Measurements from ENCODE around the gene HOXB3. TPM values are rescaled to one million over a fixed set of nuclear protein-coding genes. Genes with fewer than 3 reads are reported as not detected.

The HOXB3 gene
- total and polyA plus RNA-seq, 2 of the 13 experiments (the other 11 are each of a cell fraction or from before 2014, with no cell fraction given) = not detected

GRCh38 chr17:48499735-48500434 is 90.2 kb downstream of the HOXB3 start:
- no peak for DNase-seq (ENCODE audit: low spot score)
- H4K20me1 ChIP-seq (ENCODE audit: insufficient read depth, low read length) = no peaks in the 10 kb centered on the region
- no peak for FAIRE-seq
- no peak for ATAC-seq
- H2AFZ ChIP-seq (ENCODE audit: low read length) = no peak overlapping the region
- in situ Hi-C loops (cut with HindIII; ENCODE audit: extremely low pct_ligation_motif_present, low pct_unique_long_range_greater_than_20kb) = no loop called here
- H3K79me2 ChIP-seq (ENCODE audit: insufficient read depth, low read length) = no peaks in the 10 kb centered on the region
- CTCF ChIA-PET (ENCODE audit: low intra/inter-chr PET ratio, low total read pairs) = no interaction called here
- POLR2A ChIA-PET = no interaction called here
- H3K9ac ChIP-seq (ENCODE audit: insufficient read depth, low read depth, low read length) = no peak overlapping the region
- 15% methylated on average over 5 of the region's 5 CpGs for WGBS (ENCODE audit: low lambda C conversion rate)
- intact Hi-C loops (cut with micrococcal nuclease; ENCODE audit: unreplicated experiment) = no loop called here
- TF ChIP-seq, protein P1, sequence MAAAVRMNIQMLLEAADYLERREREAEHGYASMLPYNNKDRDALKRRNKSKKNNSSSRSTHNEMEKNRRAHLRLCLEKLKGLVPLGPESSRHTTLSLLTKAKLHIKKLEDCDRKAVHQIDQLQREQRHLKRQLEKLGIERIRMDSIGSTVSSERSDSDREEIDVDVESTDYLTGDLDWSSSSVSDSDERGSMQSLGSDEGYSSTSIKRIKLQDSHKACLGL (CRISPR knock-in tag; IDR thresholded peaks at IDR 0.05) = no peak
- no peak for TF ChIP-seq ZNF234 (CRISPR knock-in tag; conservative IDR thresholded peaks at IDR 0.05)
- TF ChIP-seq ZBTB14 (CRISPR knock-in tag; IDR thresholded peaks at IDR 0.05) = no peak
- TF ChIP-seq MATR3 (CRISPR knock-in tag; IDR thresholded peaks at IDR 0.05) = no peak
- TF ChIP-seq ZNF556 (CRISPR knock-in tag; IDR thresholded peaks at IDR 0.05; ENCODE audit: borderline replicate concordance) = no peak
- no peak for TF ChIP-seq NFKB2 (CRISPR knock-in tag; IDR thresholded peaks at IDR 0.05; ENCODE audit: borderline replicate concordance)
- no peak for TF ChIP-seq RAD21 (CRISPR knock-in tag; IDR thresholded peaks at IDR 0.05)
- no peak for TF ChIP-seq MED13 (CRISPR knock-in tag; IDR thresholded peaks at IDR 0.05)
- TF ChIP-seq, protein P2, sequence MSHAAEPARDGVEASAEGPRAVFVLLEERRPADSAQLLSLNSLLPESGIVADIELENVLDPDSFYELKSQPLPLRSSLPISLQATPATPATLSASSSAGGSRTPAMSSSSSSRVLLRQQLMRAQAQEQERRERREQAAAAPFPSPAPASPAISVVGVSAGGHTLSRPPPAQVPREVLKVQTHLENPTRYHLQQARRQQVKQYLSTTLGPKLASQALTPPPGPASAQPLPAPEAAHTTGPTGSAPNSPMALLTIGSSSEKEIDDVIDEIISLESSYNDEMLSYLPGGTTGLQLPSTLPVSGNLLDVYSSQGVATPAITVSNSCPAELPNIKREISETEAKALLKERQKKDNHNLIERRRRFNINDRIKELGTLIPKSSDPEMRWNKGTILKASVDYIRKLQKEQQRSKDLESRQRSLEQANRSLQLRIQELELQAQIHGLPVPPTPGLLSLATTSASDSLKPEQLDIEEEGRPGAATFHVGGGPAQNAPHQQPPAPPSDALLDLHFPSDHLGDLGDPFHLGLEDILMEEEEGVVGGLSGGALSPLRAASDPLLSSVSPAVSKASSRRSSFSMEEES (CRISPR knock-in tag; IDR thresholded peaks at IDR 0.05) = no peak
- TF ChIP-seq NR3C1 (CRISPR knock-in tag; IDR thresholded peaks at IDR 0.05) = no peak
- TF ChIP-seq RFXAP (CRISPR knock-in tag; IDR thresholded peaks at IDR 0.05; ENCODE audit: borderline replicate concordance) = no peak
- TF ChIP-seq, protein P3, sequence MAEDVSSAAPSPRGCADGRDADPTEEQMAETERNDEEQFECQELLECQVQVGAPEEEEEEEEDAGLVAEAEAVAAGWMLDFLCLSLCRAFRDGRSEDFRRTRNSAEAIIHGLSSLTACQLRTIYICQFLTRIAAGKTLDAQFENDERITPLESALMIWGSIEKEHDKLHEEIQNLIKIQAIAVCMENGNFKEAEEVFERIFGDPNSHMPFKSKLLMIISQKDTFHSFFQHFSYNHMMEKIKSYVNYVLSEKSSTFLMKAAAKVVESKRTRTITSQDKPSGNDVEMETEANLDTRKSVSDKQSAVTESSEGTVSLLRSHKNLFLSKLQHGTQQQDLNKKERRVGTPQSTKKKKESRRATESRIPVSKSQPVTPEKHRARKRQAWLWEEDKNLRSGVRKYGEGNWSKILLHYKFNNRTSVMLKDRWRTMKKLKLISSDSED (CRISPR knock-in tag; IDR thresholded peaks at IDR 0.05) = no peak
- TF ChIP-seq MYNN (CRISPR knock-in tag; IDR thresholded peaks at IDR 0.05; ENCODE audit: low read depth) = no peak
- TF ChIP-seq PCBP2 (optimal IDR thresholded peaks at IDR 0.05; ENCODE audit: low read depth, low read length, poor library complexity, severe bottlenecking) = no peak
- no peak for TF ChIP-seq ZFYVE20 (CRISPR knock-in tag; IDR thresholded peaks at IDR 0.05; ENCODE audit: borderline replicate concordance, low read depth)
- no peak for TF ChIP-seq NR0B2 (CRISPR knock-in tag; IDR thresholded peaks at IDR 0.05)
- no peak for TF ChIP-seq RARG (CRISPR knock-in tag; IDR thresholded peaks at IDR 0.05; ENCODE audit: low read depth)
- no peak for TF ChIP-seq ZNF263 (CRISPR knock-in tag; IDR thresholded peaks at IDR 0.05)
- no peak for TF ChIP-seq PHF21A (CRISPR knock-in tag; IDR thresholded peaks at IDR 0.05)
- no peak overlapping the region for H3K4me2 ChIP-seq (ENCODE audit: low read depth, low read length)
- no peak overlapping the region for H3K27ac ChIP-seq (ENCODE audit: extremely low read length, insufficient read depth, low read length)
- no peaks in the 10 kb centered on the region for H3K4me1 ChIP-seq (ENCODE audit: insufficient read depth, low read length)
- H3K36me3 ChIP-seq (replicated peaks in 1 of 2; ENCODE audit: control insufficient read depth in 1 of 2, insufficient read depth in 2 of 2, low read length in 2 of 2) = no peaks in the 10 kb centered on the region
- no peaks in the 10 kb centered on the region for H3K9me3 ChIP-seq (ENCODE audit: low read length)
- H3K27me3 ChIP-seq (ENCODE audit: control insufficient read depth in 1 of 2, insufficient read depth in 2 of 2, low read length in 2 of 2) = peaks cover 0 to 37% of the 10 kb centered on the region in 2 experiments; a peak in 3 of 5 replicates
- H3K4me3 ChIP-seq (replicated peaks in 1 of 3; ENCODE audit: insufficient read depth in 1 of 3, low read depth in 2 of 3, low read length in 3 of 3) = no peak overlapping the region
- no TSS peak for BruUV-seq (replicated peaks)
